ENCODE measurements around the gene OR1F1. TPM values are rescaled to one million over a fixed set of nuclear protein-coding genes. Genes with fewer than 3 reads are reported as not detected.

Gene OR1F1
- total RNA-seq, 1 experiment from 2014 or later = 1.4 TPM

- no peaks in the 10 kb centered on the region for H3K79me2 ChIP-seq (ENCODE audit: low read depth)
- no TSS peak for BruUV-seq (replicated peaks)
- H3K4me3 ChIP-seq = no peak overlapping the region
- POLR2A ChIA-PET (ENCODE audit: unreplicated experiment) = no interaction called here
- H2AFZ ChIP-seq = no peak overlapping the region
- no peaks in the 10 kb centered on the region for H4K20me1 ChIP-seq (ENCODE audit: insufficient read depth)
- no peaks in the 10 kb centered on the region for H3K27me3 ChIP-seq (ENCODE audit: insufficient read depth, low read depth)
- no peaks in the 10 kb centered on the region for H3K9me3 ChIP-seq (ENCODE audit: insufficient read depth, low read depth)
- intact Hi-C loops (cut with micrococcal nuclease; ENCODE audit: unreplicated experiment) = loop anchor here (10.0 kb wide), 1 partner anchor 490 kb away; no protein-coding TSS in a partner anchor
- CTCF ChIA-PET = no interaction called here
- DNase-seq = no peak
- no peaks in the 10 kb centered on the region for H3K9me2 ChIP-seq (ENCODE audit: insufficient read depth)
- peaks cover 70% of the 10 kb centered on the region for H3F3A ChIP-seq (ENCODE audit: insufficient read depth, low read depth)
- no peaks in the 10 kb centered on the region for H3K4me1 ChIP-seq (replicated peaks; ENCODE audit: insufficient read depth)
- peak overlapping the region; percentile 18; the same call in 1 of the 2 replicates for H3K4me2 ChIP-seq
- TF ChIP-seq EZH2 (IDR thresholded peaks at IDR 0.05; ENCODE audit: low read depth) = no peak
- TF ChIP-seq CTCF (conservative IDR thresholded peaks at IDR 0.05) = no peak
- H3K27ac ChIP-seq = no peak overlapping the region
- no peaks in the 10 kb centered on the region for H3K36me3 ChIP-seq (ENCODE audit: low read depth)
Measured at GRCh38 chr16:3155181-3155580, 32.8 kb upstream of the OR1F1 start.

- Histone ChIP-seq H3K36me3 (ENCODE audit: low read depth) (no peaks in the 10 kb centered on the region), H3K4me1 (replicated peaks; ENCODE audit: insufficient read depth) (no peaks in the 10 kb centered on the region), H4K20me1 (ENCODE audit: insufficient read depth) (no peaks in the 10 kb centered on the region), H3K9me3 (ENCODE audit: insufficient read depth, low read depth) (no peaks in the 10 kb centered on the region), H2AFZ (no peak overlapping the region), H3K27me3 (ENCODE audit: insufficient read depth, low read depth) (no peaks in the 10 kb centered on the region), H3K79me2 (ENCODE audit: low read depth) (no peaks in the 10 kb centered on the region), H3K4me3 (no peak overlapping the region), H3K27ac (no peak overlapping the region), H3F3A (ENCODE audit: insufficient read depth, low read depth) (peaks cover 67% of the 10 kb centered on the region), H3K4me2 (no peak overlapping the region), H3K9me2 (ENCODE audit: insufficient read depth) (no peaks in the 10 kb centered on the region)
- ChIA-PET POLR2A (ENCODE audit: unreplicated experiment) (no interaction called here), CTCF (no interaction called here)
- no peak for DNase-seq
- TF ChIP-seq EZH2 (IDR thresholded peaks at IDR 0.05; ENCODE audit: low read depth) = no peak
- no peak for TF ChIP-seq CTCF (conservative IDR thresholded peaks at IDR 0.05)
- BruUV-seq (replicated peaks) = no TSS peak
- intact Hi-C loops (cut with micrococcal nuclease; ENCODE audit: unreplicated experiment) = loop anchor here (10.0 kb wide), 1 partner anchor 489 kb away; no protein-coding TSS in a partner anchor
Measured at GRCh38 chr16:3155972-3156371, 32.0 kb upstream of the OR1F1 start.

- Histone ChIP-seq H3K27ac (peak overlapping the region; percentile 98), H3K4me1 (replicated peaks; ENCODE audit: insufficient read depth) (no peaks in the 10 kb centered on the region), H3K36me3 (ENCODE audit: low read depth) (no peaks in the 10 kb centered on the region), H3K9me2 (ENCODE audit: insufficient read depth) (no peaks in the 10 kb centered on the region), H3K27me3 (ENCODE audit: insufficient read depth, low read depth) (no peaks in the 10 kb centered on the region), H3K4me2 (peak overlapping the region; percentile 88), H2AFZ (peak overlapping the region; percentile 86), H4K20me1 (ENCODE audit: insufficient read depth) (no peaks in the 10 kb centered on the region), H3K79me2 (ENCODE audit: low read depth) (no peaks in the 10 kb centered on the region), H3K9me3 (ENCODE audit: insufficient read depth, low read depth) (no peaks in the 10 kb centered on the region), H3K4me3 (peak overlapping the region; percentile 71), H3F3A (ENCODE audit: insufficient read depth, low read depth) (peaks cover 68% of the 10 kb centered on the region)
- no TSS peak for BruUV-seq (replicated peaks)
- POLR2A ChIA-PET (ENCODE audit: unreplicated experiment) = interaction anchor here (0.7 kb wide), 2 partner anchors 18 to 486 kb away, joined by 3 to 7 read pairs; no protein-coding TSS in a partner anchor
- intact Hi-C loops (cut with micrococcal nuclease; ENCODE audit: unreplicated experiment) = loop anchor here (1.0 to 10.0 kb wide), 3 partner anchors 7 to 487 kb away; partner anchors contain the start of gene ZNF263
- peak; percentile 80 to 84 for DNase-seq
- TF ChIP-seq EZH2 (IDR thresholded peaks at IDR 0.05; ENCODE audit: low read depth) (no peak), CTCF (conservative IDR thresholded peaks at IDR 0.05) (no peak)
- CTCF ChIA-PET = no interaction called here
Measured at GRCh38 chr16:3157229-3158025, 30.6 kb upstream of the OR1F1 start.
